HepG2 (cell line): ENCODE results near the gene PGLYRP4.

ENCODE experiments used
- CTCF ChIP-seq: sonication (generic); formaldehyde crosslinking; IDR thresholded peaks from 2 replicates; pipeline ENCODE4 v1.5.0; 2020; ENCODE audit warnings: mild to moderate bottlenecking, missing genetic modification reagents, moderate library complexity
- FOXJ3 ChIP-seq: sonication (generic); formaldehyde crosslinking; IDR thresholded peaks from 2 replicates; pipeline ENCODE4 v1.4.0; 2020; ENCODE audit warnings: missing genetic modification reagents, mild to moderate bottlenecking, borderline replicate concordance
- MTF1 ChIP-seq: sonication (generic); formaldehyde crosslinking; IDR thresholded peaks from 2 replicates; pipeline ENCODE4 v1.5.0; 2020; ENCODE audit warnings: missing genetic modification reagents
- MXD4 ChIP-seq: IDR thresholded peaks from 2 replicates; pipeline ENCODE4 v1.6.1; 2016; ENCODE audit warnings: mild to moderate bottlenecking, missing biosample characterization, missing genetic modification reagents
- NONO ChIP-seq, 2 experiments: fragments of 450-650 bp in 1 of 2; sonication (generic) in 1 of 2; formaldehyde crosslinking in 1 of 2; IDR thresholded peaks in 1 of 2; conservative IDR thresholded peaks in 1 of 2; 2 replicates each; pipeline versions ENCODE4 v1.6.1 to v1.8.0; 2017 to 2022; ENCODE audit warnings: mild to moderate bottlenecking in 1 of 2, missing genetic modification reagents in 1 of 2, moderate library complexity in 1 of 2
- SNAPC4 ChIP-seq: sonication (generic); formaldehyde crosslinking; IDR thresholded peaks from 2 replicates; pipeline ENCODE4 v1.4.0; 2020; ENCODE audit warnings: mild to moderate bottlenecking, missing genetic modification reagents
- TF ChIP-seq, protein P1 (sequence below): IDR thresholded peaks from 2 replicates; pipeline ENCODE4 v1.6.1; 2012; ENCODE audit warnings: low read depth, low read length, improper control_type of control experiment
- TF ChIP-seq, protein P2 (sequence below): IDR thresholded peaks from 2 replicates; pipeline ENCODE4 v1.6.1; 2016; ENCODE audit warnings: missing compliant biosample characterization, missing genetic modification reagents, borderline replicate concordance
- TF ChIP-seq, protein P3 (sequence below), 2 experiments: IDR thresholded peaks; 2 replicates each; pipeline ENCODE4 v1.6.1; 2011 to 2012; ENCODE audit warnings: low read length in 2 of 2, borderline replicate concordance in 1 of 2, low read depth in 1 of 2, mild to moderate bottlenecking in 1 of 2, moderate library complexity in 1 of 2

DNA sequence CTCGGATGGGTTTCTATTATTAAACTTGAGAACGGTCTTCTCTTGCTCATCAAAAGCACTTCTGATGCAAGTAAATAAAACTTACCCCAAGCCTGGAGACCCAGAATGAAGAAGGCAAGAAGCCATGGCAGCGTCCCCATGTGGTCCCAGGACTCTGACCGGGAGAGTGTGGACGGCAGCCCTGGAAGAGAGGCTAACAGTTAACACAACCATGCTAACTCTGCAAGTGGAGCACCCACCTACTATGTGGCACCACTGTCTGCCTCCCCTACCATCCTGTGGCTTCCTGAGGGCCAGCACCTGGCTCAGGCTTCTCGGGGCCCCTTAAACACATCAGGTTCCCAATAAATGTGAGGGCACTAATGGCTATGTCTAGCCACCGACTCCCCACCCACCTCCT lies 38.1 kb downstream of the PGLYRP4 start:
- TF ChIP-seq, protein P1, sequence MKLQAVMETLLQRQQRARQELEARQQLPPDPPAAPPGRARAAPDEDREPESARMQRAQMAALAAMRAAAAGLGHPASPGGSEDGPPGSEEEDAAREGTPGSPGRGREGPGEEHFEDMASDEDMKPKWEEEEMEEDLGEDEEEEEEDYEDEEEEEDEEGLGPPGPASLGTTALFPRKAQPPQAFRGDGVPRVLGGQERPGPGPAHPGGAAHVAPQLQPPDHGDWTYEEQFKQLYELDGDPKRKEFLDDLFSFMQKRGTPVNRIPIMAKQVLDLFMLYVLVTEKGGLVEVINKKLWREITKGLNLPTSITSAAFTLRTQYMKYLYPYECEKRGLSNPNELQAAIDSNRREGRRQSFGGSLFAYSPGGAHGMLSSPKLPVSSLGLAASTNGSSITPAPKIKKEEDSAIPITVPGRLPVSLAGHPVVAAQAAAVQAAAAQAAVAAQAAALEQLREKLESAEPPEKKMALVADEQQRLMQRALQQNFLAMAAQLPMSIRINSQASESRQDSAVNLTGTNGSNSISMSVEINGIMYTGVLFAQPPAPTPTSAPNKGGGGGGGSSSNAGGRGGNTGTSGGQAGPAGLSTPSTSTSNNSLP = no peak
- TF ChIP-seq, protein P2, sequence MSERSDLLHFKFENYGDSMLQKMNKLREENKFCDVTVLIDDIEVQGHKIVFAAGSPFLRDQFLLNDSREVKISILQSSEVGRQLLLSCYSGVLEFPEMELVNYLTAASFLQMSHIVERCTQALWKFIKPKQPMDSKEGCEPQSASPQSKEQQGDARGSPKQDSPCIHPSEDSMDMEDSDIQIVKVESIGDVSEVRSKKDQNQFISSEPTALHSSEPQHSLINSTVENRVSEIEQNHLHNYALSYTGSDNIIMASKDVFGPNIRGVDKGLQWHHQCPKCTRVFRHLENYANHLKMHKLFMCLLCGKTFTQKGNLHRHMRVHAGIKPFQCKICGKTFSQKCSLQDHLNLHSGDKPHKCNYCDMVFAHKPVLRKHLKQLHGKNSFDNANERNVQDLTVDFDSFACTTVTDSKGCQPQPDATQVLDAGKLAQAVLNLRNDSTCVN (CRISPR knock-in tag) = no peak
- TF ChIP-seq NONO (IDR thresholded peaks at IDR 0.05) (no peak), NONO (CRISPR knock-in tag; conservative IDR thresholded peaks at IDR 0.05) (no peak), MTF1 (CRISPR knock-in tag) (no peak), CTCF (CRISPR knock-in tag) (no peak), SNAPC4 (CRISPR knock-in tag) (no peak), FOXJ3 (CRISPR knock-in tag) (no peak), MXD4 (CRISPR knock-in tag) (no peak)
- TF ChIP-seq, protein P3, sequence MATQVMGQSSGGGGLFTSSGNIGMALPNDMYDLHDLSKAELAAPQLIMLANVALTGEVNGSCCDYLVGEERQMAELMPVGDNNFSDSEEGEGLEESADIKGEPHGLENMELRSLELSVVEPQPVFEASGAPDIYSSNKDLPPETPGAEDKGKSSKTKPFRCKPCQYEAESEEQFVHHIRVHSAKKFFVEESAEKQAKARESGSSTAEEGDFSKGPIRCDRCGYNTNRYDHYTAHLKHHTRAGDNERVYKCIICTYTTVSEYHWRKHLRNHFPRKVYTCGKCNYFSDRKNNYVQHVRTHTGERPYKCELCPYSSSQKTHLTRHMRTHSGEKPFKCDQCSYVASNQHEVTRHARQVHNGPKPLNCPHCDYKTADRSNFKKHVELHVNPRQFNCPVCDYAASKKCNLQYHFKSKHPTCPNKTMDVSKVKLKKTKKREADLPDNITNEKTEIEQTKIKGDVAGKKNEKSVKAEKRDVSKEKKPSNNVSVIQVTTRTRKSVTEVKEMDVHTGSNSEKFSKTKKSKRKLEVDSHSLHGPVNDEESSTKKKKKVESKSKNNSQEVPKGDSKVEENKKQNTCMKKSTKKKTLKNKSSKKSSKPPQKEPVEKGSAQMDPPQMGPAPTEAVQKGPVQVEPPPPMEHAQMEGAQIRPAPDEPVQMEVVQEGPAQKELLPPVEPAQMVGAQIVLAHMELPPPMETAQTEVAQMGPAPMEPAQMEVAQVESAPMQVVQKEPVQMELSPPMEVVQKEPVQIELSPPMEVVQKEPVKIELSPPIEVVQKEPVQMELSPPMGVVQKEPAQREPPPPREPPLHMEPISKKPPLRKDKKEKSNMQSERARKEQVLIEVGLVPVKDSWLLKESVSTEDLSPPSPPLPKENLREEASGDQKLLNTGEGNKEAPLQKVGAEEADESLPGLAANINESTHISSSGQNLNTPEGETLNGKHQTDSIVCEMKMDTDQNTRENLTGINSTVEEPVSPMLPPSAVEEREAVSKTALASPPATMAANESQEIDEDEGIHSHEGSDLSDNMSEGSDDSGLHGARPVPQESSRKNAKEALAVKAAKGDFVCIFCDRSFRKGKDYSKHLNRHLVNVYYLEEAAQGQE (IDR thresholded peaks at IDR 0.05; ENCODE audit: borderline replicate concordance in 1 of 2, low read depth in 1 of 2, low read length in 2 of 2) = no peak
